HG02885 (cell line): Measurements from ENCODE around the gene FNDC10.

ENCODE experiments used
- ATAC-seq: cut with Tn5 transposase; IDR thresholded peaks from one replicate; pipeline ENCODE4 v1.9.1; 2021; ENCODE audit warnings: mild to moderate bottlenecking; ENCODE audit not compliant: unreplicated experiment, poor library complexity

Gene FNDC10

DNA sequence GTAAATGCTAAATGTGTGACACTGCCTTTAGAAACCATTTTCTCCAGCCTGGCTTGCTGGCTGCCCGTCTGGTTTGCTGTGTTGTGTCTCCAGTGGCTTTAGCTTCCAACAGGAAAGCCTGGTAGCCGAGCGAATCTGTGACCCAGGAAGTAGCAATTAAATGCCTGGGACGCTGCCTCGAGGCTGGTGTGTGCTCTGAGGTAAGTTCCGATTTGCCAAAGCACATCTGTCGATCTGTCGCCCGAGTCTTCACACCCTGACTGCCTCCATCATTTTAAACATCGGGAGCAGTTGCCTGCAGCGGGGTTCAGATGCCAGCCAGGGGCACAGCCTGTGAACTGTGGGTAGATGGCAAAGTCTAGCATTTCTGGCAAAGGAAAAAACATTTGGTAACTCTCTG is 17.6 kb upstream of the FNDC10 start:
- ATAC-seq = no peak

- no peak for ATAC-seq
Measured at GRCh38 chr1:1616838-1617237, 16.9 kb upstream of the FNDC10 start.

GRCh38 chr1:1616045-1616790 is 16.3 kb upstream of the FNDC10 start:
- peak; percentile 15 for ATAC-seq

- peak; percentile 86 for ATAC-seq
Measured at GRCh38 chr1:1615256-1616044, 15.5 kb upstream of the FNDC10 start, which contains the start of gene MIB2. MIB2 (plus strand) TSS chr1:1615500; CDS start chr1:1623453, 7,953 bp downstream.

DNA sequence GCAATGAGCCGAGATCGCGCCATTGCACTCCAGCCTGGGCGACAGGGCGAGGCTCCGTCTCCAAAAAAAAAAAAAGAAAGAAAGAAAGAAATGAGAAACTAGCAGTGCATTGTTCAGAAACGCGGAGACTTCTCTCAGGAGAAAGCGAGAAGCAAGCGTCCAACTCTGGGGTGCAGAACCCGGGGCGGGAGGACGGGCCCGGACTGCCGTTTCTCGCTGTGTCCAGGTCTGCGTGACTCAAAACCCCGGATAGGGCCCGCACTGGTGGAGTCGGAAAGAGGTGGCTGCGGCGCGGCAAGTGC is 15.0 kb upstream of the FNDC10 start:
- ATAC-seq = no peak

DNA sequence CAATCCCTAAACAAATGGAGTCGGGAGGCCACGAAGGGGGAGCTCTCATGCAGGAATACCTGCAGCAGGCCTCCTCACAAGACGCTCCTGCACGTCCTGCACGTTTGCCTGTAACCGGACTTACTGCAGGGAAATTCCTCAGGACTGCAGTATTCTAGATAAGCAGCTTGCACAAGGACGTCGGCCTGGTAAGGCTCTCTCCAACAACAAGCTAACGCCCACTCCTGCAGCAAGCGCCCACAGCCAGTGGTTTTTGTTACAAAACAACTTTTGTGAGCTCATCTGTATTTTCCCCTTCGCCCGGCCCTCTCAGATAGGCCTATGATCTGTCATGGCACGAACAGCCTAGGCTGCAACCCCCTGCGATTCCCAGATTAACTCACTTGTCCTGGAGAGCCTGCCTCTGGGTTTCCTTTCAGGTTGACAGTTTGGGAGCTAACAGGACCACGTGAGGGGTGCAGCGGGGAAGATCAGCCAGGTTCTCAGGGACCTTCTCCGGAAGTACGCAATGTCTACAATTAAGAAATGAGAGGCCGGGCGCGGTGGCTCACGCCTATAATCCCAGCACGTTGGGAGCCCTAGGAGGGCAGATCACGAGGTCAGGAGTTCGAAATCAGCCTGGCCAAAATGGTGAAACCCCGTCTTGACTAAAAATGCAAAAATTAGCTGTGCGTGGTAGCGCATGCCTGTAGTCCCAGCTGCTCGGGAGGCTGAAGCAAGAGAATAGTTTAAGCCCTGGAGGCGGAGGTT is 14.4 kb upstream of the FNDC10 start:
- no peak for ATAC-seq

GRCh38 chr1:1613509-1614082 is 13.7 kb upstream of the FNDC10 start:
- ATAC-seq = no peak

GRCh38 chr1:1612104-1612400 is 12.1 kb upstream of the FNDC10 start:
- ATAC-seq = no peak

DNA sequence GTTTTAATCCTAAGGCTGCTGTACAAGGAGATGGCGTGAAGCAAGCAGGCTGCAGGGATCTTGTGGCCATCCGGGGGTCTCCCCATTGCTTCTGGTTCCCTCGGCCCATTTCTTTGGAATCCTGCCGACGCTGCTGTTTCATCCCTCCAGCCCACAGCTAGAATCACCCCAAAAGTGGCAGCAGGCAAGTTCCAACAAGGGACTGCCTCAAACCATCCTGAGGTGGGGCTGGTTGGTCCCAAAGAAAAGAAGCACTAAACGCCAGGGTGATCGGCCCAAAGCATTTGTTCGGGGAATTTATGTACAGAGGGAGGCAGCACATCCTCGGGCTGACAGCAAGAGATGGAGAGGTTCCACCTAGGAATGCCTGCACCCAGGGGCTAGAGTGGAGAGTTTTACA is 10.9 kb upstream of the FNDC10 start:
- no peak for ATAC-seq

DNA sequence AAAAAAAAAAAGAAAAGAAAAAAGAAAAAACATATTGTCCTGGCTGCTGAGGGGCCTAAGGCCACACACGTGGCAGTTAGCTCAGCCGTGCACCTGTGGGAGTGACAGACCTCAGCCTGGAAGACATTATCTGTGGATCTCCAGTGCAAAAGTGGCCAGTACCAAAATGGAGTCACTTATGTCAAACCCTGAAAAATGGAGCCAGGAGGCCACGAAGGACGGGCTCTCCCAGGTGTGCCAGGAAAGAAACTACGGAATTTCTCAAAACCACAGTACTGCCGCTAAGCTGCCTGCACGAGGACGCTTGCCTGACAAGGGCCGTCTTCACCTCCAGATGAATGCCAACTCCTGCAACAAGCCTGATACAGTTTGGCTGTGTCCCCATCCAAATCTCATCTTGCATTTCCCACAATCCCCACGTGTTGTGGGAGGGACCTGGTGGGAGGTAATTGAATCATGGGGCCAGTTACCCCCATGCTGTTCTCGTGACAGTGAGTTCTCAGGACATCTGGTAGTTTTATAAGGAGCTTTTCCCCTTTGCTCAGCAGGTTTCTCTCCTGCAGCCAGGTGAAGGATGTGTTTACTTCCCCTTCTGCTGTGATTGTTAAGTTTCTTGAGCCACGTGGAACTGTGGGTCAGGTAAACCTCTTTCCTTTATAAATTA is 10.0 kb upstream of the FNDC10 start:
- ATAC-seq = no peak

- ATAC-seq = no peak
Measured at GRCh38 chr1:1606232-1606631, 6.3 kb upstream of the FNDC10 start.

GRCh38 chr1:1605724-1606123 is 5.8 kb upstream of the FNDC10 start:
- ATAC-seq = no peak

DNA sequence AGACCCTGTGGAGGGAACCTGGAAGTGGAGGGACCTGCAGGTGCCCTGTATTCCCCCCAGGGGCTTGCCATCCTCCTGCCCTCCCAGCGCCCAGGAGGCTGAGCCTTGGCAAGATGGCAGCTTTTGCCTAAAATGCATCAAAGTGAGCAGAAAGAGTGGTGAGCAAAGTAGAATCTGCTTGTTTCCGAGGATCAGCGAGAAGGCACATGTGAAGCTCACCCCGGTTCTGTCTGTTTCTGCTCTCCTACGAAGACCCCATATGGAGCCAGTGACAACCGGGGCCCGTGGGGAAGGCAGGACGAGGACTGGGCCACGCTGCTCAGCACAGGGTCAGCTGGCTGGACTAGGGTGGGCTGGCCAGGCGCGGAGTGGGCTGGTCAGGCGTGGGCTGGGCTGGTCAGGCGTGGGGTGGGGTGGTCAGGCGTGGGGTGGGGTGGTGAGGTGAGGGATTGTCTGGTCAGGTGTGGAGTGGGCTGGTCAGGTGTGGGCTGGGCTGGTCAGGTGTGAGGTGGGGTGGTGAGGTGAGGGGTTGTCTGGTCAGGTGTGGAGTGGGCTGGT is 5.2 kb upstream of the FNDC10 start:
- ATAC-seq = no peak

GRCh38 chr1:1604374-1605033 is 4.6 kb upstream of the FNDC10 start:
- no peak for ATAC-seq

- no peak for ATAC-seq
Measured at GRCh38 chr1:1603671-1604373, 3.9 kb upstream of the FNDC10 start.

DNA sequence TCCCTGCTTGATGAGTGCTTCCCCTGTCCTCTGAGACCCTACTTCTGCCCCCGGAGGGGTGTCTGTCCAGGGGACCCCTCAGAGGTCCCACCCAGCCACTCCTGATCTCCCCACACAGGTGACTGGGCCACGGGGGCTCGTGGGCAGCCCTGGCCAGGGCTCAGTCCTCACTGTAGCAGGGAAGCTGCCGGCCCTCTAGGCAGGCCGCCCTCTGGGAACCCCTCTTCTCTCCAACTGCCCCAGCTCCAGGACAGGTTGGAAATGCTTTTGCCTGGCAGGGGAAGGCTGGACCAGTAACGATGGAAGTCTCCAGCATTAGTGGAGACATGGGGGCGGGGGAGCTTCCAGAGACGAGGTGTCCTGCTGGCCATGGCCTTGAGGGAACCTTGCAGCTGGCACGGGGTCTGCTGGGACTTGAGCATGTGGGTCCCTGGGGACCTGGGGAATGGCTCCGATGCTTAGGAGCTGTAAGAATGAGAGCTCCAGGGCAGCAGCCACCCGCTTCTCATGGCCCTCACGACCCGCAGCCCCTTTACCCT is 3.1 kb upstream of the FNDC10 start:
- ATAC-seq = no peak

- no peak for ATAC-seq
Measured at GRCh38 chr1:1602304-1602967, 2.5 kb upstream of the FNDC10 start.

- no peak for ATAC-seq
Measured at GRCh38 chr1:1601564-1602303, 1.8 kb upstream of the FNDC10 start.
